Fibroblast of lung (primary cell): ENCODE data around the gene UNC79. TPM values are rescaled to one million over a fixed set of nuclear protein-coding genes. Genes with fewer than 3 reads are reported as not detected.

Source experiments
- DNase-seq, 2 donors: peaks; one replicate each; pipeline versions ENCODE4 v3.0.0 to v3.0.0-alpha.2; 2010; ENCODE audit warnings: low read depth in 2 of 2
- H2AFZ ChIP-seq: 2 replicates; pipeline ENCODE4 v1.5.1; 2012; ENCODE audit warnings: low read length, control low read depth, inconsistent platforms
- H3K27ac ChIP-seq: 2 replicates; pipeline ENCODE4 v1.5.1; 2011; ENCODE audit warnings: low read length, control low read depth; ENCODE audit not compliant: insufficient read depth
- H3K27me3 ChIP-seq: 2 replicates; pipeline ENCODE4 v1.5.1; 2011; ENCODE audit warnings: mild to moderate bottlenecking, low read length; ENCODE audit not compliant: control insufficient read depth, insufficient read depth
- H3K36me3 ChIP-seq: 2 replicates; pipeline ENCODE4 v1.5.1; 2011; ENCODE audit warnings: low read length; ENCODE audit not compliant: control insufficient read depth, insufficient read depth
- H3K4me1 ChIP-seq: 2 replicates; pipeline ENCODE4 v1.5.1; 2011; ENCODE audit warnings: low read length; ENCODE audit not compliant: control insufficient read depth, insufficient read depth; ENCODE audit errors: extremely low read depth
- H3K4me2 ChIP-seq: 2 replicates; pipeline ENCODE4 v1.5.1; 2011; ENCODE audit warnings: low read length, control low read depth; ENCODE audit not compliant: insufficient read depth; ENCODE audit errors: extremely low read depth
- H3K4me3 ChIP-seq, 4 experiments: fragments of 200-600 bp in 1 of 4; sonication (generic) in 1 of 4; replicated peaks in 1 of 4; 2 replicates each; pipeline ENCODE4 v1.5.1; 2011 to 2016; ENCODE audit warnings: low read length in 4 of 4, low read depth in 3 of 4, mild to moderate bottlenecking in 3 of 4, control low read depth in 2 of 4, inconsistent platforms in 1 of 4, mixed read lengths in 1 of 4; ENCODE audit not compliant: insufficient read depth in 1 of 4; ENCODE audit errors: control extremely low read depth in 1 of 4
- H3K79me2 ChIP-seq: 2 replicates; pipeline ENCODE4 v1.5.1; 2012; ENCODE audit warnings: mild to moderate bottlenecking, low read length, inconsistent platforms; ENCODE audit not compliant: control insufficient read depth, insufficient read depth
- H3K9ac ChIP-seq: 2 replicates; pipeline ENCODE4 v1.5.1; 2011; ENCODE audit warnings: mild to moderate bottlenecking, low read length, control low read depth; ENCODE audit not compliant: insufficient read depth
- H3K9me3 ChIP-seq: 2 replicates; pipeline ENCODE4 v1.5.1; 2012; ENCODE audit warnings: low read depth, low read length; ENCODE audit not compliant: control insufficient read depth, insufficient read depth
- H4K20me1 ChIP-seq: 2 replicates; pipeline ENCODE4 v1.5.1; 2011; ENCODE audit warnings: low read length; ENCODE audit not compliant: control insufficient read depth, insufficient read depth; ENCODE audit errors: extremely low read depth
- CTCF ChIP-seq, 2 donors: IDR thresholded peaks in 1 of 2; conservative IDR thresholded peaks in 1 of 2; 1 replicate in 1 of 2; 2 replicates in 1 of 2; pipeline ENCODE4 v1.5.1; 2011 to 2012; ENCODE audit warnings: low read length in 2 of 2, control low read depth in 1 of 2, inconsistent platforms in 1 of 2, low read depth in 1 of 2, mild to moderate bottlenecking in 1 of 2
- EZH2 ChIP-seq: IDR thresholded peaks from 2 replicates; pipeline ENCODE4 v1.5.1; 2012; ENCODE audit warnings: low read length, control low read depth, mild to moderate bottlenecking; ENCODE audit errors: missing control alignments
- polyA plus RNA-seq, 2 donors: library from polyadenylated mRNA; depleted of rRNA in 1 of 2; stranded (reverse) in 1 of 2; unstranded in 1 of 2; fragments of >200 nt; gene quantifications; 2 replicates each; pipeline ENCODE4 v1.2.1, GENCODE V29; 2011 to 2012; ENCODE audit warnings: missing spikeins in 1 of 2
- total RNA-seq: library from RNA; depleted of rRNA; stranded (reverse); fragments of >200 nt; gene quantifications from 2 replicates; pipeline ENCODE4 v1.2.1, GENCODE V29; 2014

UNC79 gene
- total and polyA plus RNA-seq, 2 donors (not counting 1 experiment from before 2014, with no cell fraction given), result 0.02 to 0.17 TPM

GRCh38 chr14:93587330-93587729, 156.6 kb downstream of the UNC79 start:
- Histone ChIP-seq H4K20me1 (no peaks in the 10 kb centered on the region), H2AFZ (no peak overlapping the region), H3K4me2 (no peak overlapping the region), H3K27me3 (no peaks in the 10 kb centered on the region), H3K9ac (no peak overlapping the region), H3K27ac (no peak overlapping the region), H3K4me1 (no peaks in the 10 kb centered on the region), H3K4me3 (no peak overlapping the region), H3K79me2 (no peaks in the 10 kb centered on the region), H3K9me3 (no peaks in the 10 kb centered on the region), H3K36me3 (no peaks in the 10 kb centered on the region)
- DNase-seq, result no peak
- TF ChIP-seq EZH2 (no peak), CTCF (conservative IDR thresholded peaks at IDR 0.05 in 1 of 2, IDR thresholded peaks at IDR 0.05 in 1 of 2; ENCODE audit: low read depth in 1 of 2, low read length in 2 of 2) (no peak)

GRCh38 chr14:93591506-93591905, 160.8 kb downstream of the UNC79 start:
- Histone ChIP-seq H2AFZ (no peak overlapping the region), H3K4me1 (no peaks in the 10 kb centered on the region), H3K27me3 (no peaks in the 10 kb centered on the region), H3K9me3 (no peaks in the 10 kb centered on the region), H3K4me2 (no peak overlapping the region), H3K36me3 (no peaks in the 10 kb centered on the region), H3K9ac (no peak overlapping the region), H3K79me2 (no peaks in the 10 kb centered on the region), H3K27ac (no peak overlapping the region), H3K4me3 (no peak overlapping the region), H4K20me1 (no peaks in the 10 kb centered on the region)
- no peak for TF ChIP-seq EZH2
- no peak for DNase-seq

- TF ChIP-seq EZH2 (no peak), CTCF (conservative IDR thresholded peaks at IDR 0.05 in 1 of 2, IDR thresholded peaks at IDR 0.05 in 1 of 2; ENCODE audit: low read depth in 1 of 2, low read length in 2 of 2) (no peak)
- Histone ChIP-seq H3K36me3 (no peaks in the 10 kb centered on the region), H3K4me3 (no peak overlapping the region), H3K4me1 (no peaks in the 10 kb centered on the region), H3K9ac (no peak overlapping the region), H3K4me2 (no peak overlapping the region), H4K20me1 (no peaks in the 10 kb centered on the region), H3K9me3 (no peaks in the 10 kb centered on the region), H3K27me3 (no peaks in the 10 kb centered on the region), H3K79me2 (no peaks in the 10 kb centered on the region), H2AFZ (no peak overlapping the region), H3K27ac (no peak overlapping the region)
- no peak for DNase-seq
Measured at GRCh38 chr14:93592786-93593185, 162.0 kb downstream of the UNC79 start.
